Panc1 (cell line): ENCODE results near the gene DEPDC5. TPM values are rescaled to one million over a fixed set of nuclear protein-coding genes. Genes with fewer than 3 reads are reported as not detected.
"Not testable (repeated sequence)": the region's sequence is repeated elsewhere in the genome, so short reads cannot be mapped to it uniquely, and the experiment has no call there.

ENCODE experiments used
- ATAC-seq: fragments of 200-7000 bp; cut with Tn5 transposase; 2 replicates; pipeline ENCODE4 v1.9.1; 2020; ENCODE audit warnings: mild to moderate bottlenecking, moderate library complexity
- BruUV-seq: library from RNA; stranded (reverse); fragments of 400-500 nt; replicated peaks from 2 replicates; lab custom pipeline; 2021; lab: Mats Ljungman, UMichigan
- CTCF ChIA-PET: fragments of 300-600 bp; sonication (Branson Sonifier 250); formaldehyde crosslinking; loops from one replicate; lab custom pipeline; 2022; ENCODE audit warnings: antibody characterized with exemption; lab: Charles Lee
- POLR2A ChIA-PET: fragments of 300-600 bp; sonication (Branson Sonifier 250); formaldehyde crosslinking; loops from one replicate; lab custom pipeline; 2022; ENCODE audit warnings: antibody characterized with exemption; lab: Charles Lee
- DNase-seq: peaks from one replicate; pipeline ENCODE4 v3.0.0-alpha.2; 2010; ENCODE audit warnings: low read depth, low spot score
- H3K27ac ChIP-seq: 2 replicates; pipeline ENCODE4 v1.5.1; 2011; ENCODE audit warnings: mild to moderate bottlenecking, low read length, inconsistent platforms
- H3K27me3 ChIP-seq: fragments of 200-500 bp; sonication (Bioruptor generic); 2 replicates; pipeline ENCODE4 v1.6.0; 2014; ENCODE audit warnings: low read length, inconsistent platforms; ENCODE audit not compliant: control insufficient read depth, insufficient read depth
- H3K36me3 ChIP-seq: fragments of 200-500 bp; sonication (Bioruptor generic); 2 replicates; pipeline ENCODE4 v1.5.1; 2014; ENCODE audit warnings: inconsistent platforms, mild to moderate bottlenecking, low read length, moderate library complexity; ENCODE audit not compliant: control insufficient read depth, insufficient read depth
- H3K4me1 ChIP-seq: 2 replicates; pipeline ENCODE4 v1.5.1; 2011; ENCODE audit warnings: inconsistent platforms, mild to moderate bottlenecking, low read length, moderate library complexity; ENCODE audit not compliant: control insufficient read depth, insufficient read depth
- H3K4me3 ChIP-seq, 2 experiments: 2 replicates each; pipeline ENCODE4 v1.5.1; 2011 to 2012; ENCODE audit warnings: low read depth in 2 of 2, low read length in 2 of 2, mild to moderate bottlenecking in 2 of 2, inconsistent platforms in 1 of 2, moderate library complexity in 1 of 2
- H3K9me3 ChIP-seq: fragments of 200-500 bp; sonication (Bioruptor generic); 2 replicates; pipeline ENCODE4 v1.5.1; 2014; ENCODE audit warnings: low read depth, mild to moderate bottlenecking, inconsistent platforms, low read length, moderate library complexity; ENCODE audit not compliant: control insufficient read depth, insufficient read depth
- POLR2AphosphoS5 ChIP-seq: IDR thresholded peaks from 2 replicates; pipeline ENCODE4 v1.6.1; 2012; ENCODE audit warnings: mild to moderate bottlenecking, low read depth, low read length, moderate library complexity
- SIN3A ChIP-seq: IDR thresholded peaks from 2 replicates; pipeline ENCODE4 v1.6.1; 2012; ENCODE audit warnings: low read depth, mild to moderate bottlenecking, low read length, moderate library complexity, borderline replicate concordance; ENCODE audit not compliant: insufficient read depth
- TCF7L2 ChIP-seq: IDR thresholded peaks from 2 replicates; pipeline ENCODE4 v1.6.1; 2011; ENCODE audit warnings: mild to moderate bottlenecking, low read depth, low read length, inconsistent platforms
- in situ Hi-C: cut with HindIII; loops from 2 replicates; pipeline ENCODE4 v1.10.0; 2016; ENCODE audit warnings: low sequenced_read_pairs, low pct_unique_long_range_greater_than_20kb
- intact Hi-C: fragments of 100-400 bp; cut with micrococcal nuclease; formaldehyde crosslinking; loops from one replicate; pipeline ENCODE4 v1.10.0; 2022; ENCODE audit not compliant: unreplicated experiment
- total RNA-seq: library from RNA; stranded (reverse); gene quantifications from one replicate; pipeline ENCODE4 v1.2.1, GENCODE V29; 2021; ENCODE audit not compliant: unreplicated experiment
- TF ChIP-seq, protein P1 (sequence below): fragments of 450-650 bp; IDR thresholded peaks from 2 replicates; pipeline ENCODE4 v1.5.1; 2017; ENCODE audit warnings: mild to moderate bottlenecking
- TF ChIP-seq, protein P2 (sequence below), 2 experiments: IDR thresholded peaks; 2 replicates each; pipeline ENCODE4 v1.6.1; 2011 to 2012; ENCODE audit warnings: low read depth in 2 of 2, control low read depth in 1 of 2, low read length in 1 of 2, mild to moderate bottlenecking in 1 of 2, moderate library complexity in 1 of 2; ENCODE audit not compliant: insufficient read depth in 1 of 2

DEPDC5 gene
- total RNA-seq, 1 experiment from 2014 or later: 20.2 TPM

DNA sequence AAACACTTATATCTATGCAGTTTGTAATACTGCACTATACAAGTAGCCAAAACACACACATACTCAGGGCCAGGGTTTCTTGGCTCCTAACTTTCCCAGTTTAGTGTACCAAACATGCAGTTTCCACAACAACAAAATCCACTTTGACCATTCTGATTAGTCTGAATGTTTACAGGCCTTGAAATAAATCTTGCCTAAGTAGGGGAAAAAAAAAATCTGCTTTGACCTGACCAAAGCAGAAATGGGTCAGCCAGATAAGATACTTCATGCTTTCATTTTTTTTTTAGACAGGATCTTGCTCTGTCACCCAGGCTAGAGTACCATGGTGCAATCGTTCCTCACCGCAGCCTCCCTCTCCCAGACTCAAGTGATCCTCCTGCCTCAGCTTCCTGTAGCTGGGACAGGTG, 14.0 kb upstream of the DEPDC5 start:
- BruUV-seq: no TSS peak
- POLR2A ChIA-PET: no interaction called here
- H3K27ac ChIP-seq: no peak overlapping the region
- in situ Hi-C loops (no loop called here), intact Hi-C loops (no loop called here)
- H3K4me3 ChIP-seq: no peak overlapping the region
- ATAC-seq (no peak), DNase-seq (no peak)
- H3K9me3 ChIP-seq: no peaks in the 10 kb centered on the region
- no peaks in the 10 kb centered on the region for H3K27me3 ChIP-seq
- CTCF ChIA-PET: no interaction called here
- TF ChIP-seq POLR2AphosphoS5 (no peak), SIN3A (no peak), TCF7L2 (no peak)
- TF ChIP-seq, protein P1, sequence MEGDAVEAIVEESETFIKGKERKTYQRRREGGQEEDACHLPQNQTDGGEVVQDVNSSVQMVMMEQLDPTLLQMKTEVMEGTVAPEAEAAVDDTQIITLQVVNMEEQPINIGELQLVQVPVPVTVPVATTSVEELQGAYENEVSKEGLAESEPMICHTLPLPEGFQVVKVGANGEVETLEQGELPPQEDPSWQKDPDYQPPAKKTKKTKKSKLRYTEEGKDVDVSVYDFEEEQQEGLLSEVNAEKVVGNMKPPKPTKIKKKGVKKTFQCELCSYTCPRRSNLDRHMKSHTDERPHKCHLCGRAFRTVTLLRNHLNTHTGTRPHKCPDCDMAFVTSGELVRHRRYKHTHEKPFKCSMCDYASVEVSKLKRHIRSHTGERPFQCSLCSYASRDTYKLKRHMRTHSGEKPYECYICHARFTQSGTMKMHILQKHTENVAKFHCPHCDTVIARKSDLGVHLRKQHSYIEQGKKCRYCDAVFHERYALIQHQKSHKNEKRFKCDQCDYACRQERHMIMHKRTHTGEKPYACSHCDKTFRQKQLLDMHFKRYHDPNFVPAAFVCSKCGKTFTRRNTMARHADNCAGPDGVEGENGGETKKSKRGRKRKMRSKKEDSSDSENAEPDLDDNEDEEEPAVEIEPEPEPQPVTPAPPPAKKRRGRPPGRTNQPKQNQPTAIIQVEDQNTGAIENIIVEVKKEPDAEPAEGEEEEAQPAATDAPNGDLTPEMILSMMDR: no peak
- TF ChIP-seq, protein P2, sequence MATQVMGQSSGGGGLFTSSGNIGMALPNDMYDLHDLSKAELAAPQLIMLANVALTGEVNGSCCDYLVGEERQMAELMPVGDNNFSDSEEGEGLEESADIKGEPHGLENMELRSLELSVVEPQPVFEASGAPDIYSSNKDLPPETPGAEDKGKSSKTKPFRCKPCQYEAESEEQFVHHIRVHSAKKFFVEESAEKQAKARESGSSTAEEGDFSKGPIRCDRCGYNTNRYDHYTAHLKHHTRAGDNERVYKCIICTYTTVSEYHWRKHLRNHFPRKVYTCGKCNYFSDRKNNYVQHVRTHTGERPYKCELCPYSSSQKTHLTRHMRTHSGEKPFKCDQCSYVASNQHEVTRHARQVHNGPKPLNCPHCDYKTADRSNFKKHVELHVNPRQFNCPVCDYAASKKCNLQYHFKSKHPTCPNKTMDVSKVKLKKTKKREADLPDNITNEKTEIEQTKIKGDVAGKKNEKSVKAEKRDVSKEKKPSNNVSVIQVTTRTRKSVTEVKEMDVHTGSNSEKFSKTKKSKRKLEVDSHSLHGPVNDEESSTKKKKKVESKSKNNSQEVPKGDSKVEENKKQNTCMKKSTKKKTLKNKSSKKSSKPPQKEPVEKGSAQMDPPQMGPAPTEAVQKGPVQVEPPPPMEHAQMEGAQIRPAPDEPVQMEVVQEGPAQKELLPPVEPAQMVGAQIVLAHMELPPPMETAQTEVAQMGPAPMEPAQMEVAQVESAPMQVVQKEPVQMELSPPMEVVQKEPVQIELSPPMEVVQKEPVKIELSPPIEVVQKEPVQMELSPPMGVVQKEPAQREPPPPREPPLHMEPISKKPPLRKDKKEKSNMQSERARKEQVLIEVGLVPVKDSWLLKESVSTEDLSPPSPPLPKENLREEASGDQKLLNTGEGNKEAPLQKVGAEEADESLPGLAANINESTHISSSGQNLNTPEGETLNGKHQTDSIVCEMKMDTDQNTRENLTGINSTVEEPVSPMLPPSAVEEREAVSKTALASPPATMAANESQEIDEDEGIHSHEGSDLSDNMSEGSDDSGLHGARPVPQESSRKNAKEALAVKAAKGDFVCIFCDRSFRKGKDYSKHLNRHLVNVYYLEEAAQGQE (IDR thresholded peaks at IDR 0.05; ENCODE audit: insufficient read depth in 1 of 2, low read depth in 2 of 2, low read length in 1 of 2): no peak
- H3K4me1 ChIP-seq: no peaks in the 10 kb centered on the region
- peaks cover 6% of the 10 kb centered on the region; the same call in 1 of the 2 replicates for H3K36me3 ChIP-seq

DNA sequence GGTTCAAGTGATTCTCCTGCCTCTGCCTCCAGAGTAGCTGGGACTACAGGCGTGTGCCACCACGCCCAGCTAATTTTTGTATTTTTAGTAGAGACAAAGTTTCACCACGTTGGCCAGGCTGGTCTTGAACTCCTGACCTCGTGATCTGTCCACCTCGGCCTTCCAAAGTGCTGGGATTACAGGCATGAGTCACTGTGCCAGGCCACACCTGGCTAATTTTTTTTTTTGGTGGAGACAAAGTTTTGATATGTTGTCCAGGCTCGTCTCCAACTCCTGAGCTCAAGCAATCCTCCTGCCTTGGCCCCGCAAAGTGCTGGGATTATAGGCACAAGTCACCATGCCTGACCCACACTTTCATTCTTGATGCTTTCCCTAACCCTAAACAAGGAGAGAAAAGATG, 13.5 kb upstream of the DEPDC5 start:
- H3K27me3 ChIP-seq, H3K9me3 ChIP-seq, intact Hi-C loops, ATAC-seq, DNase-seq, H3K4me3 ChIP-seq, POLR2A ChIA-PET, H3K27ac ChIP-seq, in situ Hi-C loops, CTCF ChIA-PET, H3K4me1 ChIP-seq, H3K36me3 ChIP-seq, BruUV-seq: not testable (repeated sequence)

DNA sequence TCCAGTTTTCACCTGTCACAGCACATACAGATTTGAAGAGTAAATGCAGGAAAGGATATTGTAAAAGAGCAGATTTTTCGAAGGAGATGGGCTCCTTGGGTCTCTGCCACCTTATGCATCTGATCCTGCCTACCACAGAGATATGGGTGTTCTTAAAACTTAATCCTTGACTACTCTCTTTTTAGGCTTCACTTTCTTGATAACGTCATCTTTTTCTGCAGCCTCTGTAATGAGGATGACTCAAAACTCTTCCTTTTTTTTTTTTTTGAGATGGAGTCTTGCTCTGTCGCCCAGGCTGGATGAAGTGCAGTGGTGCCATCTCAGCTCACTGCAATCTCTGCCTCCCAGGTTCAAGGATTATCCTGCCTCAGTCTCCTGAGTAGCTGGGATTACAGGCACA, 11.7 kb upstream of the DEPDC5 start:
- ChIA-PET POLR2A (no interaction called here), CTCF (no interaction called here)
- Histone ChIP-seq H3K4me1 (no peaks in the 10 kb centered on the region), H3K27me3 (no peaks in the 10 kb centered on the region), H3K9me3 (no peaks in the 10 kb centered on the region), H3K36me3 (peaks cover 6% of the 10 kb centered on the region; the same call in 1 of the 2 replicates), H3K4me3 (no peak overlapping the region), H3K27ac (no peak overlapping the region)
- in situ Hi-C loops: no loop called here
- DNase-seq (no peak), ATAC-seq (no peak)
- no TSS peak for BruUV-seq
- intact Hi-C loops: no loop called here
- TF ChIP-seq, protein P2 (IDR thresholded peaks at IDR 0.05; ENCODE audit: insufficient read depth in 1 of 2, low read depth in 2 of 2, low read length in 1 of 2): no peak
- TF ChIP-seq SIN3A (no peak), POLR2AphosphoS5 (no peak), TCF7L2 (no peak)
